Stimulated activated CD8-positive, alpha-beta memory T cell treated with anti-CD3 and anti-CD28 coated beads, Interleukin-7, amount 100 ng/mL, for 24 hours (primary cell): ENCODE data around the gene APC2.
"Not testable (repeated sequence)": the region's sequence is repeated elsewhere in the genome, so short reads cannot be mapped to it uniquely, and the experiment has no call there.

ENCODE experiments used
- DNase-seq: peaks from one replicate; pipeline ENCODE4 v3.0.0-alpha.2; 2020; ENCODE audit warnings: low read depth

APC2 gene

DNA sequence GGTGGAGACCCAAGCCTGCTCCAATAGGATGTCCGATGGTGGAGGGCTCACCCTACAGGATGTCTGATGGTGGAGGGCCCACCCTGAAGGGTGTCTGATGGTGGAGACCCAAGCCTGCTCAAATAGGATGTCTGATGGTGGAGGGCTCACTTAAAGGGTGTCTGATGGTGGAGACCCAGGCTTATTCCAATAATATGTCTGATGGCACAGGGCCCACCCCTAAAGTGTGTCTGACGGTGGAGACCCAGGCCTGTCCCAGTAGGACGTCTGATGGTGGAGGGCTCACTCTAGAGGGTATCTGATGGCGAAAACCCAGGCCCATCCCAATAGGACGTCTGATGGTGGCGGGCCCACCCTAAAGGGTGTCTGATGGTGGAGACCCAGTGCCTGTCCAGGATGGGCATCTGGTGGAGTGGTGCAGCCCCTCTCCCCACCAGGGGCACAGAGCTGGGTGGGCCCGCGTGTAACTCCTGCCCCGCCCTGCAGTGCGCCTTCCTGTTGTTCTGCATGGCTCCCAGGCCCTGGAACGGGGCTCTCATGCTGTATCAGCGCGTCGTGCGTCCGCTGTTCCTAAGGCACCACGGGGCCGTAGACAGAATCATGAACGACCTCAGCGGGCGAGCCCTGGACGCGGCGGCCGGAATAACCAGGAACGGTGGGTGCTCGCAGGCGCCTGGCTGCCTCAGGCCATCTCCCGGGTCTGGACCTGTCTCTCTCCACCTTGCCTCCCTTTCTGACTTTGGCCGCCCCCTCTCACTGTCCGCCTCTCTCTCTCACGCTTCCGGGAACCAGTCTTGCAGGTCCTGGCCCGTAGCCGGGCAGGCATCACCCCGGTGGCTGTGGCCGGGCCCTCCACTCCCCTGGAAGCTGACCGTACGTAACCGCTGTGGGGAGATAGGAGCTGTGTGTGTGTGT lies 46.1 kb downstream of the APC2 start:
- no peak for DNase-seq

DNA sequence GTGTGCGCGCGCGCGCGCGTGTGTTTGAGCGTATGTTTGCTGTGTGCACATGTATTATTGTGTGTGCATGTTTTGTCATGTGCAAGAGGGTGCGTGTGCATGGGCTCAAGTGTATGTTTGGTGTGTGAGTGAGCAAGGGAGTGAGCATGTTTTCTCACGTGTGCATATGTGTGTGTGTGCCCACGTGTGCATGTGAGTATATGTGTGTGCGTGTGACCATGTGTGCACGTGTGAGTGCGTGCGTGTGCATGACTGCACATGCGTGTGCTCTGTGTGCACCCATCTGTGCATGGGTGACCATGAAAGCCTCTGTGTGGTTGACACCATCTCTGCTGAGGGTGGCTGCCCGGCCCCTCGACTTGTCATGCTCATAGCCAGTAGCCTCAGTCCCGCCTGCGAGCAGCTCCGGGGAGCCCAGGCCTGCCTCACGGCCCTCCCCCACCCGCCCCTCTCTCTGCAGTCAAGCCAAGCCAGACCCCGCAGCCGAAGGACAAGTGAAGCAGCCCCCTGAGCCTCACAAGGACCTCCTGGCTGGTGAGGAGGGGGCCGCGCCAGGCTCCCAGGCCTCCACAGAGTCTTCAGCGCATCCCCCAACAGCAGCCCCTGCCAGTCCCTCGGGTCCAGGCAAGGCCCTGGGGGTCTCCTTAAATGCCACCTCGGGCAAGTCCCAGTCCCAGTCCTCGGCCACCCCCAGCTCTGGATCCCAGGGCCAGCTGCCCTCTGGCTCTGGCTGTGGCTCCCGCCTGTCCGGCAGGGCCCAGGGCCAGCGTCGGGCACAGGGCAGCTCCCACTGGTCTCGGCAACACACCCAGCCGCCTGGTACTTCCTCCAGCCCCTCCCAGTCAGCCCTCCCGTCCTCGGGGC lies 47.0 kb downstream of the APC2 start:
- no peak for DNase-seq

DNA sequence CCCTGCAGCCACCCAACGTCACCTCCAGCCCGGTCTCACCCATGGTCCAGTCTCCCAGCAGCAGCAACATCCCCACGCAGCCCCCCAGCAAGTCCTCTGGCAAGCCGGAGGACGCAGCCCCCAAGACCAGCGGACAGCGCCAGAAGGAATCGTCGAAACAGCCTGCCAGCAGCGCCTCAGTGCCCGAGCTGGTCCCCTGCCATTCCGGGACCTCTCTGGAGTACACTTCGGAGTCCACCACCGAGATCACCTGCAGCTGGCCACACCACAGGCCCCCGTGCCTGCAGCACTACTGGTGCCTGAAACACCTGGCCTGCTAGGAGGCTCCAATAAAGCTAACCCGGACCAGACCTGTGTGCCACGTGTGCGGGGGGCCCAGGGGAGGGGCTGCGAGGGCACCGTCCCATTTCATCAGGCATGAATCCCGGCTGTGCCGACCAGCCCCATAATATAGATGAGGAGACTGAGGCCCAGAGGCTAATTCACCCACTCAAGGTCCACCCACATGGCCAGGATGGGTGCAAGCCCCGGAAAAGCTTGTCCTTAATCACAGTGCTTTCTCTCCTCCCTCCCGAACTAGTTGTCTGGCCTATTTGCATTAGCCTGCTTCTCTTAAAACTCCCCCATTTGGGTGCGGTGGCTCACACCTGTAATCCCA lies 47.8 kb downstream of the APC2 start:
- DNase-seq = no peak

DNA sequence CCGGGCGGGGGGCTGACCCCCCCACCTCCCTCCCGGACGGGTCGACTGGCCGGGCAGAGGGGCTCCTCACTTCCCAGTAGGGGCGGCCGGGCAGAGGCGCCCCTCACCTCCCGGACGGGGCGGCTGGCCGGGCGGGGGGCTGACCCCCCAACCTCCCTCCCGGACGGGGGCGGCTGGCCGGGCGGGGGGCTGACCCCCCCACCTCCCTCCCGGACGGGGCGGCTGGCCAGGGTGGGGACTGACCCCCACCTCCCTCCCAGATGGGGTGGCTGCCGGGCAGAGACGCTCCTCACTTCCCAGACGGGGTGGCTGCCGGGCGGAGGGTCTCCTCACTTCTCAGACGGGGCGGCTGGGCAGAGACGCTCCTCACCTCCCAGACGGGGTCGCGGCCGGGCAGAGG lies 49.3 kb downstream of the APC2 start:
- not testable (repeated sequence) for DNase-seq

DNA sequence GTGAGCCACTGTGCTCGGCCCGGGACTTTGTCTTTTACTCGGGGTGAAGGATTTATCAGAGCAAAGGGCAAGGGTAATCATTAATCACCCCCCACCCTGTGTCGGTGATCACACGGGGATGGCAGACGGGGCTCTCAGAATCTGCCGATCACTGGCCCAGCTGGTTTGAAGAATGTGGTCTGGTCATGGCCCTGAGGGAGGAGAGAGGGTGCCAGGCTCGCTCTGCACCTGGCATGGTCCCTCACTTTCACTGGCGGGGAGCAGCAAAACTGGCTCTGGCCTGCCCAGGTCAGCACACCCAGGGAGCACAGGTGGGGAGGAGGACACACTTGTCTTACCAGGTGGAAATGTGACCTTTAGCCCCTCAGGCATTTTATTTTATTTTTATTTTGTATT lies 51.3 kb downstream of the APC2 start:
- DNase-seq = no peak

DNA sequence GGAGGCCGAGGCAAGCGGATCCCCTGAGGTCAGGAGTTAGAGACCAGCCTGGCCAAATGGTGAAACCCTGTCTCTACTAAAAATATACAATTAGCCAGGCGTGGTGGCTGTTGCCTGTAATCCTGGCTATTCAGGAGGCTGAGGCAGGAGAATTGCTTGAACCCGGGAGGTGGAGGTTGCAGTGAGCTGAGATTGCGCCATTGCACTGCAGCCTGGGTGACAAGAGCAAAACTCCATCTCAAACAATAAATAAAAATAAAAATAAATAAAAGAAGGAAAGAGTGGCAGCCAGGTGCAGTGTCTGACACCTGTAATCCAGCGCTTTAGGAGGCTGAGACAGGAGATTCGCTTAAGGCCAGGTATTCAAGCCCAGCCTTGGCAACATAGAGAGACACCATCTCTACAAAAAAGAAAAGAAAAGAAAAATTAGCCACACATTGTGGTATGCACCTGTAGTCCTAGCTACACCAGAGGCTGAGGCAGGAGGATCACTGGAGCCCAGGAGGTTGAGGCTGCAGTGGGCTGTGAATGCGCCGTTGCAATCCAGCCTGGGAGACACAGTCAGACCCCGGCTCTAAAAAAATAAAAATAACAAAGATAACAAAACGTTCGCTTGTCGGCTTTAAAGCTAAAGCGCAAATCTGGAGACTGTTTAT lies 52.6 kb downstream of the APC2 start:
- DNase-seq = no peak

DNA sequence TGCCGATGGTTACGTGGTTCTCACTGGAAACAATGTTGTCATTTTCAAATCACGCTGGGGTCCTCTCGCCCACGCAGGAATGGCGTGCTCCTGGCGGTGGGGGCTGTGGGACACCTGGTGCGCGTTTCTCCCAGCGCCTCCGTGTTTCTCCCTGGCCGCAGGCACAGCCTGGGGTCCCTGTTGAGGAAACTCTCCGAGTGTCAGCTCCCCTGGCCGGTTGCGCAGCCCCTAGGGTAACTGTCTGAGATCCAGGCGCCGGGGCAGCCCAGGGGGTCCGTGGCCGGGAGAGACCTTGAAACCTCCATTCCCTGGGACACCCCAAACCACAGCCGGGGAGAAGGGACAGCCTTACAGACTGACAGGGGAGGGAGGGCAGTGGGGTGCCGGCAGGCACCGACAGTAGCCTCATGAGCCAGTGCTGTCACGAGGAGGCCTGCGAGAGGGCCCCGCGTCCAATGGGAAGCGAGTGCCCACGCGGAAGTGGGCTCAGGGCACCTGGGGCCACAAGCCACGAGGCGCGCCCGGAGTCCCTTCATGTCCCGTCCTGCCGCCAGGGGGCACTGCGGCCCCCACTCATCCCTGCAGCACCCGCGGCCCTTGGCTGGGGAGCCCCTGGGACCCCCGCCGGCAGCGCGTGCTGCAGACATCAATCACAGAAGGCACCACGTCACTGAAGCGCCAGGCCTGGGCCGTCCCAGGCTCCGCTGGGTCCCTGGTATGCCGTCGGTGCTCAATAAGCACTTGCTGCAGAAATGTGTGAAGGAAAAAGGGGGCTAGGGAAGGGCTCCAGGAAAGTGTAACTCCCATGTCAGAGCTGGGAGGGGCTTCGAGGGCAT lies 53.4 kb downstream of the APC2 start:
- DNase-seq = peak; percentile 41

DNA sequence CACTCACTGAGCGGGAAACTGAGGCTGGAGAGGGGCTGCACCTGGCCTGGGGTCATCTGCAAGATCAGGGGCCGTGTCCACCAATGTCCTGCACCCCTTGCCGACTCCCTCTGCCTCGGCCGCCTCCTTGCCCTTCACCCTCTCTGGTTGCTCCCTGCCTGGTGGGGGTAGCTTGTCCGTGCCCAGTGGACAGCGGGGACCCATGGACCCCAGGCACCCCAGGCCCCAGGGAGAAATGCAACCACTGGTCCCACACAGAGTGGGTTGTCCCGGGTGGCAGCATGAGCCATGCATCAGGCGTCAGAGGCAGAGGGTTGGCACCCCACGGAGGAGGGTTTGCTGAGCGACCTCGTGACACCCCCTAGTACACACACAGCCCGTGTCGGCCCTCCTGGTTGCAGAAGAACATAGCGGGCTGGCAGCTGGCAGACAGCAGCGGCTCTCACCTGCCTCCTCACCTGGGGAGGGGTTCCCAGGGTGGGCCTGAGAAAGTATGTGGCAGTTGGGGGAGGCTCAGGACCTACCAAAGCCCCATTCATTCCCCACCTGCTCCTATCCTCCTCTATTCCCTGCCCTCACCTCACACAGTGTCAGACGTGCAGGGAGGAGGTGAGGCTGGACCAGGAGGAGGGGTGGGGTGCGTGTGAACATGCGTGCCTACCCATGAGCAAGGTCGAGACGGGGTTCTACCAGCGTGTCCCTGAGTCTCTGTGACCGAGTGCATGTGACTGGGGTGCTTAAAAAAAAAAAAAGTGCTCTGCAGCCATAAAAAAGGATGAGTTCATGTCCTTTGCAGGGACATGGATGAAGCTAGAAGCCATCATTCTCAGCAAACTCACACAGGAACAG lies 54.2 kb downstream of the APC2 start:
- DNase-seq = no peak

DNA sequence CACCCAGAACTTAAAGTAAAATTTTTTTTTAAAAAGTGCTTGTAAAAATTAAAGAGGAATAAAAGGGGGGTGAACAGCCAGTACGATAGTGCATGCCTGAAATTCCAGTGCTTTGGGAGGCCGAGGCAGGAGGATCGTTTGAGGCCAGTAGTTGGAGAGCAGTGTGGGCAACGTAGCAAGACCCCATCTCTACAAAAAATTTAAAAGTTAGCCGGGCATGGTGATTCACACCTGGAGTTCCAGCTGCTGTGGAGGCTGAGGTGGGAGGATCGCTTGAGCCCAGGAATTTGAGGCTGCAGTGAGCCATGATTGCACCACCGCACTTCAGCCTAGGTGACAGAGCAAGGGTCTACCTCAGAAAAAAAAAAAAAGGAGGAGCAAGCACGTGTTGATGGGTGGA lies 55.1 kb downstream of the APC2 start:
- no peak for DNase-seq

DNA sequence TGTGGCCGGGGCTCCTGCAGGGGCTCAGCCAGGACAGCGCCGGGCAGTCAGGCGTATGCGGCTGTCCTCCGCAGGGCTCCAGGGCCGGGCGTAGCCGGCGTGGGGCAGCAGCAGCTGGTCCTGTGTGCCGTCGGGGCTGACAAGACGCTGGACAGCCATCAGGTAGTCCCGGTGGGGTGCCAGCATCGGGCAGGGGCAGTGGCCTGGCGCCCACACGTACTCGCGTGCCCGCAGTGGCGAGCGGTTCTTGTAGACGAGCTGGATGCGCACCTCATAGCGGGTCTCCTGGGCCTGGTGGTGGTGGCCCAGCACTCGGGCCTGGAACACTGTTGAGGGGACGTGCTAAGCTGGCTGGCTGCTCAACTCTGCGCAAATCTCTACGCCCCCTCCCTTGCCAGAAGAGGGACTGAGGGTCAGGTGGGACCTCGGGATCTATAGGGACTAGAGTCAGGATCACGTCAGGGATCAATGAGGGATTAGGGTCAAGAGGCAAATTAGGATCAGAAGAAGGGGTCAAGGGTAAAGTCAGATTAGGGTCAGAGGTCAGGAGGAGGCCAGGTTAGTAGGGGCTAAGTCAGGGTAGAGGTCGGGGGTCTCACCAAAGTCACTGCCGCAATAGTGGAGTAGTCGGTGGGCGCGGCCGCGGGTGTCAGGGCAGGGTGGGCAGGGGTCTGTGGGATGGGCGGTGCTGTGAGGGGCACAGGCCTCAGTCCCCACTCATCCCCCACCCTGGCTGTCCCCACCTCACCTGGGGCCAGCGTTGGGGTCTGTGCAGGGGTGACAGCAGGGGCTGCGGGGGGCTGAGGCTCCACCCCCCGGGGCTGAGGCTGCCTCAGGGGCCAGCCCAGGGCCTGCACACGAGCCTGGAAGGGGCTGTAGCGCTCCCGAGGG lies 56.3 kb downstream of the APC2 start:
- DNase-seq = no peak

DNA sequence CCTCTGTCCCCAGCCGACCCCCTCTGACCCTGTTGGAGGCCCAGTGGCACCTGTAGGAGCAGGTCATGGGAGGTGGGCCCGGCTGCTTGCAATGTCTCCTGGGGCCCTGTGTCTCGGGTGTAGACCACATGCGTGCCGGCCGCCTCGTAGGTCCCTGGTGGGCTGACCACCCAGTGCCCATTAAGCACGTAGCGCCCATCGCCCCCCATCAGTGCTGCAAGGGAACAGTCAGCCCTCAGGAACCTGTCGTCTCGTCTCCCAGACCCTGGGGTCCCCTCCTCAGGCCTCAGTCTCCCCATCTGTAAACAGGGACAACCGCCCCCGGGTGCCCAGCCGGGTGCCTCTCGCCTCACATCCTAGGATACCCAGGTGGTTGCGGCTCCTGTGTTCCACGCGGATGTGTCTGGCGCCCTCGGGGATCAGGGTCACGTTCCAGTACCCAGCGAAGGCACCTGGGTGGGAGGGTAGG lies 57.3 kb downstream of the APC2 start:
- no peak for DNase-seq

DNA sequence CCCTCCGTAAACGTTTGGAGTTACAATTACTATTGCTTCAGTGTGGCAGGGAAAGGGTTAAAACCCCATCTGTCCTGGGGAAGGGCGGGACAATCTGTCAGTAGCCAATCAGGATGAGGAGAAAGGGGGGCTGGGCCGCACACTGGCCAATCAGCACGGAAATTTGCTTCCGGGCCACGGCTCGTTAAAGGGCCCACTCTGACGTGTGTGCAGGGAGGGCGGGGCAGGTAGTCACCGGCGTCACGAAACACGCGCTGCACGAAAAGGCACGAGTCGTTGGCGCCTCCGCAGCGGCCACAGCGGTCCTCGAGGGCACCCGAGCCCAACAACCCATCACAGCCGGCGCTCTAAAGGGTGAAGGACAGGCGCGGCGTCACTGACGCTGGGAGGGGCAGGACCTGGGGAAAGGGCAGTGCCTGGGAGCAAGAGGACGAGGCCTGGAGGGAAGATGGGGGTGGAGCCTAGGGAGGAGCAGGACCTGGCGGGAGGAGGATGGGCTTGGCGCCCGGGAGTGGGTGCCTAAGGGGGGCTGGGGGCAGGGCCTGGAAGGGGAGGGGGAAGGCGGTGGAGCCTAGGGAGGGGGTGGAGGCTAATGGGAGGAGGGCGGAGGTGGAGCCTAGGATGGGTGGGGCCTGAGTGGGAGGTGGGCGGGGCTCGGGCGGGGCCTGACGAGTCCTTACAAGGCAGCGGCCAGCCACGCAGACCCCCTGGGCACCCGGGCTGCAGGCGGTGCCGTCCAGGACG lies 58.0 kb downstream of the APC2 start:
- DNase-seq = peak; percentile 79

DNA sequence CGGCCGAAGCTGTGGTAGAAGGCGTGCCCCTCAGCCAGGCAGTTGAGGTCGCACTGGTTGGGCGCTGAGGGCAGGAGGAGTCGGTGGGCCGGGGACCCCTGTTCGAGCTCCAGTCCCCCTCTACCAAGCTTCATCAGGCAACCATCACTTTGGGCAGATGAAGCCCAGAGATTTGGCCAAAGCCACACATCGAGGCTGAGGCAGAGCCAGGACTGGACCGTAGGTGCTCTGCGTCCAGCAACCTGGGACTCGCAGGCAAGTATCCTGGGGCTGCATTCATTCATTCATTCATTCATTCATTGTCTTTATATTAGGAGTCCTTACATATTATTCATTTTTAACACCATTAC lies 58.6 kb downstream of the APC2 start:
- DNase-seq = no peak

DNA sequence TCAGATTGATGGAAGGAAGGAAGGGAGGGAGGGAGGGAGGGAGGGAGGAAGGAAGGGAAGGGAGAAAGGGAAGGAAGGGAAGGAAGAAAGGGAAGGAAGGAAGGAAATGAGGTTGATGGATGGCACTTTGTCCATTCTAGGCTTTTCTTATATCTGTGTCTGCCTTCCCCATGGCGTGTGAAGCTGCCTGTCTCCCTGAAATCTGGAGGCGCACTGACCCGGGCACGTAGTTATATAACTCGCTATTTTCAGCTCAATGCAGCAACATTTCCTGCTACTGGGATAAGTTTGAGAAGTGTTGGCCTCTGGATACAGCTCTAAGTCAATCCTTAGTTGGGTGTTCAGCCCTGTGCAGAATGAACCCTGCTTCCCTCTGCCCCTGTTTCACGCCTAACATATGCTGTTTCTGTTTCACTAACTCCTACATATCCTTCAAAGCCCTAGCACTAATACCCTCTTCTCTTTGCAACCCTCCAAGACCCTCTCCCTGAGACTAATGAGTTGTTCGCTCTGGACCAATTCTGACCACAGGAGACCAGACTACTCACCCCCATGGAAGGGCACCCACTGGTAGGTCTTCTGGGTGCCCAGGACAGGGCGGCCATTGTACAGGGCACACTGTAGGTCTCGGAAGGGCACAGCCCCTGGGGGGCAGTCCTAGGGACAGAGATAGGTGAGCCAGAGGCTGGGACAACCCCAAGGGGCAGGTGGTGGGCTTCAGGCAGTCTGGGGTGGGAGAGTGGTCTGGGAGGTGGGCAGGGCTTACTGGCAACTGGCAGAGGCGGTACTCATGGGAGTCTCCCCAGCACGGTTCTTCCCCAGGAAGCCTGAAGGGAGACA lies 59.9 kb downstream of the APC2 start:
- no peak for DNase-seq

DNA sequence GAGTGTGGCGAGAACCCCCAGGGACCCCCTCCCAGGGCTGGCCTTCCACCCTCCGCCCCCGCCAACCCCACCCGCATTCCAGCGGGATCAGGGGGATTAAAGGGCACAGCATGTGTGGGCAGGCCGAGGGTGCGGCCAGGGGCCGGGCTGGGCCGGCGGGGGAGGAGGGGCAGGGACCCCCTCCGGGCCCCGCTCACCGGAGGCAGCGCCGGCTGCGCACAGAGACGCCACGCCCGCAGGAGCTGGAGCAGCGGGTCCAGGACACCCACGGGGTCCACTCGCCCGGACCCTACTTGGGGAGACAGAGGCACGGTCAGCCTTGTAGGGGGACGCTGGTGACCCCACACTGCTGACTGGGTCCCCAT lies 60.5 kb downstream of the APC2 start:
- DNase-seq = no peak

DNA sequence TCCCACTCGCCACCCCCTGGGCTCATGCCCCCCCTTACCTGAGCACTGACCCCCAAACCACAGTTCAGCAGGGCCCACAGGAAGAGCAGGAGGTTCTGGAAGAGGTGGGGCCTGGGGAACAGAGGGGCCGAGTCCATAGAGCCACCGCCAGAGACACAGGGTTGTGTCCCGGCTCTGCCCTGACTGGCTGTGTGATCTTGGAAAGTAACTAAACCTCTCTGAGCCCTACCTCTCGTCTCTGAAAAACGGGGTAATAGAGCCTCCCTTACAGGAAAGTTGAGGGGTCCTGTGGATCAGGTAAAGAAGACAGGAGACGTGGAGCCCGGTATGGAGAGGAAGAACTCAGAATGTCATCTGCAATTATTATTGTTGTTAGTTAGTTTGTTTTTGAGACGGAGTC lies 60.9 kb downstream of the APC2 start:
- no peak for DNase-seq
